Mesodermal cell (in vitro differentiated cells): ENCODE measurements around the gene GRID2.

Experiments
- H3K27ac ChIP-seq: 2 replicates; pipeline ENCODE4 v1.7.0; 2013; ENCODE audit warnings: mild to moderate bottlenecking, low read depth, low read length, moderate library complexity; ENCODE audit not compliant: severe bottlenecking
- H3K36me3 ChIP-seq: 2 replicates; pipeline ENCODE4 v1.7.1; 2013; ENCODE audit warnings: mild to moderate bottlenecking, low read length, moderate library complexity; ENCODE audit not compliant: control insufficient read depth, insufficient read depth
- H3K4me1 ChIP-seq: one replicate; pipeline ENCODE4 v1.7.1; 2013; ENCODE audit warnings: mild to moderate bottlenecking, low read length; ENCODE audit not compliant: insufficient read depth, control insufficient read depth, poor library complexity, severe bottlenecking
- H3K4me3 ChIP-seq: 2 replicates; pipeline ENCODE4 v1.7.0; 2013; ENCODE audit warnings: low read length, control low read depth, mild to moderate bottlenecking; ENCODE audit not compliant: insufficient read depth, poor library complexity, severe bottlenecking; ENCODE audit errors: extremely low read depth
- H3K9me3 ChIP-seq: 2 replicates; pipeline ENCODE4 v1.7.1; 2013; ENCODE audit warnings: mild to moderate bottlenecking, low read length, moderate library complexity; ENCODE audit not compliant: control insufficient read depth
- WGBS, 2 experiments: methylation state at CpG; one replicate each; pipeline ENCODE4 v1.1.5; 2013; ENCODE audit warnings: missing lambda C conversion rate in 2 of 2; ENCODE audit not compliant: insufficient coverage in 2 of 2; 5-methylcytosine and 5-hydroxymethylcytosine counted together

The GRID2 gene

DNA sequence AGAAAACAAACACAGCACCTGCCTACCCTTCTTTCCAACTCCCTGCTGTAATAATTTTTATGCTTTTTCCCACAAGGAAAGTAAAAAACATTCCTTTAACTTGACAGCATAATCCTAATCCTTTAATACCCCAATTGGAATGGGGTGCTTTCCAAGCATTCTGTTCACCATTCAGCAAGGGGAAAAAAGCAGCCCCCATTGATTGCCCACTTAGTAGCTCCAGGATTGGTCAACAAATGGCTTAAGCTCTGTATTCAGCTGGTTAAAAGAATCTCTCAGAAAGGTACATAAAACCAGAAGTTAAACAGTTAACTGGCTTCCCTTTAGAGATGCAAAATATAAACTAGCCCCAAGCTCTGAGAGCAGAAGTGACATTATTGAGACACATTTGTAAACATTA, 1330.0 kb downstream of the GRID2 start:
- Histone ChIP-seq H3K27ac (no peak overlapping the region), H3K36me3 (no peaks in the 10 kb centered on the region), H3K4me1 (no peaks in the 10 kb centered on the region), H3K9me3 (no peaks in the 10 kb centered on the region), H3K4me3 (no peak overlapping the region)

DNA sequence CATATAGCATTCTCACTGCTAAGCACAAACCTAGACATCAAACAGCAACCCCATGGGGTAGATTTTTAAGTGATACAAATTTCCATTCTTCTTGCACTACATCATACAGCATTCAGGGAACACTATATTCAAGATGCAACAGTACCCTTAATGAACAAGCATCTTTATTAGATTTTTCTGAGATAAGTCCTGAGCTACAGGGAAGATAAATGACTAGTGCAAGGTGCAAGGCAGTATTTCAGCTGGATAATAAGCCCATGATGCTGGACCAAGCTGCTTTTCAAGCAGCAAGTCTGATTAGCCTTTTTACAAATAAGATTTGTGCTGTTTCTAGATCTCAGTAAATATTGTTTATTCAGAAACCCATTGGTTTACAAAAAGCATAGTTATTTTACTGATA, 1332.2 kb downstream of the GRID2 start:
- Histone ChIP-seq H3K4me3 (no peak overlapping the region), H3K4me1 (no peaks in the 10 kb centered on the region)

GRCh38 chr4:93645120-93645519, 1341.4 kb downstream of the GRID2 start:
- Histone ChIP-seq H3K4me1 (no peaks in the 10 kb centered on the region), H3K4me3 (no peak overlapping the region), H3K27ac (no peak overlapping the region), H3K36me3 (no peaks in the 10 kb centered on the region), H3K9me3 (no peaks in the 10 kb centered on the region)
- WGBS, 2 experiments, result 93 to 97% methylated on average over 2 of the region's 3 CpGs

More for the DNA sequence above, 1332.2 kb downstream of the GRID2 start:
- no peaks in the 10 kb centered on the region for H3K36me3 ChIP-seq
- H3K9me3 ChIP-seq, result no peaks in the 10 kb centered on the region
- no peak overlapping the region for H3K27ac ChIP-seq

GRCh38 chr4:93646233-93646930, 1342.6 kb downstream of the GRID2 start:
- H3K36me3 ChIP-seq, result no peaks in the 10 kb centered on the region
- H3K27ac ChIP-seq, result no peak overlapping the region
- no peaks in the 10 kb centered on the region for H3K4me1 ChIP-seq
- H3K9me3 ChIP-seq, result no peaks in the 10 kb centered on the region
- H3K4me3 ChIP-seq, result no peak overlapping the region

DNA sequence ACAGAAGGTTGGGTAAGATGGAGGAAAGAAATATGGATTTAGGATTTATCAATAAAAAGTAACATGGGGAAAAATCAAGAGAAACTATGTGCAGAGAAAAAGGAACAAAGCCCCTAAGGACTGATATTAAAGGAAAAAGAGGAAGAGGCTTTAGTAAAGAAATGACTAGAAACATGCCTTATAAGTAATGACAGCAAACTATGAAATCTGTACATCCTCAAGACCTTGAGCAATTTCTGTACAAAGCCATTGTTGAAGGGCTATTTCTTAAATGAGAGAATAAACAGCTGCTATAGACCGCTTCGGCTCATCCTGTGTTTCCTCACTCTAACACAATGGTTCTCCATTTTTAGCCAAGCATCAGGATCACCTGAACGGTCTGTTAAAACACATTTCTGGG, 1344.5 kb downstream of the GRID2 start:
- Histone ChIP-seq H3K4me3 (no peak overlapping the region), H3K36me3 (no peaks in the 10 kb centered on the region), H3K9me3 (no peaks in the 10 kb centered on the region), H3K27ac (no peak overlapping the region), H3K4me1 (no peaks in the 10 kb centered on the region)
- WGBS, 2 experiments, result 83 to 88% methylated on average over 1 to 3 of the region's 3 CpGs

GRCh38 chr4:93649828-93650227, 1346.1 kb downstream of the GRID2 start:
- Histone ChIP-seq H3K9me3 (no peaks in the 10 kb centered on the region), H3K4me1 (no peaks in the 10 kb centered on the region), H3K36me3 (no peaks in the 10 kb centered on the region), H3K4me3 (no peak overlapping the region), H3K27ac (no peak overlapping the region)

- Histone ChIP-seq H3K9me3 (no peaks in the 10 kb centered on the region), H3K4me3 (no peak overlapping the region), H3K36me3 (no peaks in the 10 kb centered on the region), H3K4me1 (no peaks in the 10 kb centered on the region), H3K27ac (no peak overlapping the region)
- WGBS, 2 experiments, result 57 to 100% methylated on average over 1 of the region's 1 CpG
Observed at GRCh38 chr4:93654211-93654610, 1350.4 kb downstream of the GRID2 start.

DNA sequence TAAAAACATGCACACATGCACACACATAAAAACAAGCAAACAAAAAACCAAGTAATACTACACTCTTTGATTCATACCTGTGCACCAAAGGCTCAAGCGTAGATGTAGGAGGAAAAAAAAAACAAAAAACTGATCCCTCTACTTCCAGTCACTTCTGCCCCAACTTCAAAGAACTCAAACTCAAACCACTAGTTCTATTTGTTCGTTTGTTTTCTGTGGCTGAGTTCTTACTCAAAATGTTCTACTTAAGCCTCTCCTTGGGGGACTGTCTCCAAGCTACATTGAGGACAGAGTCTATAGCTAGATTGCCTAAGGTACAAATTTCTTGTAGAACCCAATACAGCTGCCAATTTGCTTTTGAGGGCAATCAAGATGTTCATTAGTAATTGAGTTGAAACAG, 1353.8 kb downstream of the GRID2 start:
- H3K27ac ChIP-seq, result no peak overlapping the region
- H3K9me3 ChIP-seq, result no peaks in the 10 kb centered on the region
- no peaks in the 10 kb centered on the region for H3K4me1 ChIP-seq
- H3K36me3 ChIP-seq, result no peaks in the 10 kb centered on the region
- H3K4me3 ChIP-seq, result no peak overlapping the region
- WGBS, 2 experiments, result 100% methylated on average over 1 of the region's 2 CpGs; no CpG with 5 or more reads in 1 of the 2 experiments

DNA sequence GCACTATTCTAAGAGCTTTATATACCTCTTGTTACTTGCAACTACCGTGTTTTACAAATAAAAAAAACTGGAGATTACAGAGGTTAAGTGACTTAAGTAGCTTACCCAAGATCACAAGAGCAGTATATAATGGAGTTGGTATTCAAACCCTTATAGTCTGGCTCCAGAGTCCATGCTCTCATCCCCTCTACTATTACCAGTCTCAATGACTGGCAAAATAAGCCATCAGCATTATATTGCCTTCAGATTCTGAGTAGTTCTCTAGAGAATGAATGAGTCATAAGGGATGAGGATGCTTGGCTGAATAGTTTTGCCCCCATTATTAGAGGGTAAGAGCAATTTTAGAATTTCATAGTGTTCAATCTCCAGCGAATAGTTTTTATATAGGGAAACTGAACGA, 1354.7 kb downstream of the GRID2 start:
- no peaks in the 10 kb centered on the region for H3K4me1 ChIP-seq
- H3K27ac ChIP-seq, result no peak overlapping the region
- no peaks in the 10 kb centered on the region for H3K9me3 ChIP-seq
- H3K36me3 ChIP-seq, result no peaks in the 10 kb centered on the region
- no peak overlapping the region for H3K4me3 ChIP-seq
- WGBS, 2 experiments, result no CpG with 5 or more reads among the region's 3 CpGs

DNA sequence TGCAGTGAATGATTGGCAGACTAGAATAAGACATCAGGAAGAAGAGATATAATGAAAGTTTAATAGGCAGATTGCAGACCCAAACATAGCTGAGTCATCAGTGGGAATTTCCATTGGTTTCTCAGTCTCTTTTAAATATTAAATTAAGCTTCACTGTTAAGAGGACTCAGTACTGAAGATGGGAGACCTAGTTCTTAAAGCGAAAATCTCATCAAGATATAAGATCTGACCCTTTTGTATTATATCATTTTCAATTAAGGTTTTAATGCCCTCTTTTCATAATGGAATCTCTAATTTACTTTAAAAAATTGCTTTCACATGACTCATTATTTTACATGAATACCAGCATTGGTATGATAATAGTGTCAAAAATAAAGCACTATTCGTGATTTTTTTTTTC, 1355.9 kb downstream of the GRID2 start:
- Histone ChIP-seq H3K9me3 (no peaks in the 10 kb centered on the region), H3K4me1 (no peaks in the 10 kb centered on the region), H3K4me3 (no peak overlapping the region), H3K27ac (no peak overlapping the region), H3K36me3 (no peaks in the 10 kb centered on the region)
- WGBS, 2 experiments, result no CpG with 5 or more reads among the region's 2 CpGs

DNA sequence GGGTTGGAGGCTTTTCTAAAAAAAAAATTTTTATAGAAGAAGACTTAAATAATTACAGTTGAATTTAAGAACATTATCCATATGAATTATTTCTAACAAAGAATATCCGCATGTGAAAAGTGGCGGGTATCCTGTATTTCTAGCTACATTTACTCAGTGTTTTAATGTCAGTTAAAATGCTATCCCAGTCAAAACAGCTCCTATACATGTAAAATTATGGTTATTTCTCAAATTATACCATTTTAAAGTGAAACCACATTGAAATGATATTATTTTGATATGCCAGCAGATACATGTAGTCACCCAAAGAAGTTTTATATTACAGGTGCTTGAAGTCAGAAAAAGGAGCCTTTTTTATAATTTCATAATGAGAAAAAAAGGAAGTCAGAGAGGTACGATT, 1356.3 kb downstream of the GRID2 start:
- Histone ChIP-seq H3K4me1 (no peaks in the 10 kb centered on the region), H3K4me3 (no peak overlapping the region), H3K36me3 (no peaks in the 10 kb centered on the region), H3K27ac (no peak overlapping the region), H3K9me3 (no peaks in the 10 kb centered on the region)
- no CpG with 5 or more reads among the region's 3 CpGs for WGBS, 2 experiments
